Measurements from ENCODE around the gene ARL16.
"Not testable (repeated sequence)": the region's sequence is repeated elsewhere in the genome, so short reads cannot be mapped to it uniquely, and the experiment has no call there.

The ARL16 gene

DNA sequence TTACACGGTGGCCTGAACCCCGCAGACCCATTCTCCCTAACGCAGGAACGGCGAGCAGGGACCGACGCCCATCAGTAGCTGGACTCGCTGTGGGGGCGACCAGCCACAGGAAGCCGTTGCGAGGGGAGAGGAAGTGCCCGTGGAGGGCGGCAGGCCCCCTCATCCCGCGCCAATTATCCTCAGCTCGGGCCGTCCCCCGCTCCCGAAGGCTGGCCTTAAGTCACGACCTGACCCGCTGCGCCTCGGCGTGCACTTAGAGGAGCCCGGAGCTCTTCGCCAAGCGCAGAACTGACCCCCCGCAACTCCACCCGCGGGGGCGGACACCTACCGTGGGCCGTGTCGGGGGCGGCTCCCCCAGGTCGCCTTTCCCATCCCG lies 401 bp downstream of the ARL16 start:
- no peak for TF ChIP-seq CTCF (IDR thresholded peaks at IDR 0.05; ENCODE audit: extremely low read depth, missing control alignments)
- no peak for DNase-seq (ENCODE audit: low spot score)

DNA sequence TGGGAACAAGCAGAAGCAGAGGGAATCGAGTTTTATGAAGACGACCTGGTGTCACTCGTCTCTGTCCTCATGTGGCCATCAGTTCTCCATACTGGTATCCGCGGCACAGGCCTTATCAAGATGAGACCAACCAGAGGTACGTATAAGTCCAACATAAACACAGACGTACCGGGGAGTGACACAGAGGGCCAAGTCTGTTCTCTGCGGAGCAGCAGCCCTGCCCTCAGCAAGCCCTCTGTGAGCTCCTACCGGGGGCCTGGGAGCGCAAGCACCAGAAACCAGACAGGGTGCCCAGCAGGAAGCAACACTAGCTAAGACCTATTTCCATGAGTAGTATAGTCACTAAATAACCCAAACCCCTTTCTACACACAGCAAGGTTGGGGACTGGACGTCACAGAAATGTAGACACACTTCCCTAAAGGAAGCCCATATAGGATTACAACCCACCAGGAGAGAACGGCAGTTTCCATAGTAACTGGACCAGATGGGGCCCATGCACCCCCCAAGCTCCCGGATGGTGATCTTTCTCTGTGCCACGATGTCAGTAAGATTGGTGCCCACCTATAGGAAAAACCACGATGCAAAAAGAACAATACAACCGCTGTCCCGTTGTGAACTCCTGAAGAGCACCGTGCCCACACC lies 911 bp downstream of the ARL16 start:
- no peak for DNase-seq (ENCODE audit: low spot score)
- no peak for TF ChIP-seq CTCF (IDR thresholded peaks at IDR 0.05; ENCODE audit: extremely low read depth, missing control alignments)

- TF ChIP-seq CTCF (IDR thresholded peaks at IDR 0.05; ENCODE audit: extremely low read depth, missing control alignments) = no peak
- DNase-seq (ENCODE audit: low spot score) = no peak
These were observed 1.9 kb downstream of the ARL16 start for GRCh38 chr17:81681672-81682071.

DNA sequence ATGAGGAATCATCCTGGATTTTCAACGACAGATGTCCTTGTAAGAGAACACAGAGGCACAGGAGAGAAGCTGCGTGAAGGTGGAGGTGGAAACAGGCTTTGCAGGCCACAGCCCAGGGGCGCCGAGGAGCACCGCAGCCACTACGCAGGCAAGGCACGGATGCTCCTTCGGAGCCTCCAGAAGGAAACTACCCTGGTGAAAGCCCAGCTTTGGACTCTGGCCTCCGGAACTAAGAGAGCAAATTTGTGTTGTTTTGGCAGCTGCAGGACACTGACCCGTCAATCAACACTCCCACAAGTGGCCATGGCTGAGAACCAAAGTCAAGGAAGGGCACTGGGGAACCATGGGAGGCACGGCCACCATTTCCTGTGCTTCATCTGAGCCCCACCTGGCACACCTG lies 3.4 kb downstream of the ARL16 start:
- no peak for DNase-seq (ENCODE audit: low spot score)
- no peak for TF ChIP-seq CTCF (IDR thresholded peaks at IDR 0.05; ENCODE audit: extremely low read depth, missing control alignments)

GRCh38 chr17:81676906-81677305 lies 6.7 kb downstream of the ARL16 start:
- no peak for DNase-seq (ENCODE audit: low spot score)
- TF ChIP-seq CTCF (IDR thresholded peaks at IDR 0.05; ENCODE audit: extremely low read depth, missing control alignments) = no peak

GRCh38 chr17:81675515-81676221 lies 7.9 kb downstream of the ARL16 start:
- not testable (repeated sequence) for DNase-seq (ENCODE audit: low spot score)
- TF ChIP-seq CTCF (IDR thresholded peaks at IDR 0.05; ENCODE audit: extremely low read depth, missing control alignments) = peak; percentile 27

- no peak for DNase-seq (ENCODE audit: low spot score)
- no peak for TF ChIP-seq CTCF (IDR thresholded peaks at IDR 0.05; ENCODE audit: extremely low read depth, missing control alignments)
These were observed 9.9 kb downstream of the ARL16 start for GRCh38 chr17:81673561-81674258.

Measured in GM20000 (cell line).